Measurements from ENCODE around the gene CLDN34. TPM values are rescaled to one million over a fixed set of nuclear protein-coding genes. Genes with fewer than 3 reads are reported as not detected.

Gene CLDN34
- total RNA-seq, 1 experiment from 2014 or later: not detected

- Histone ChIP-seq H3K4me2 (ENCODE audit: low read depth, low read length, poor library complexity, severe bottlenecking) (peak overlapping the region; percentile 10), H3K27ac (ENCODE audit: low read length) (peak overlapping the region; percentile 43; the same call in 1 of the 2 replicates), H2AFZ (ENCODE audit: low read length) (no peak overlapping the region), H3K4me3 (ENCODE audit: low read length) (no peak overlapping the region; the same call in 1 of the 2 replicates), H3K27me3 (ENCODE audit: low read length) (no peaks in the 10 kb centered on the region), H3K9ac (ENCODE audit: low read length) (no peak overlapping the region), H3K9me3 (ENCODE audit: low read length) (no peaks in the 10 kb centered on the region), H4K20me1 (ENCODE audit: insufficient read depth, low read depth, low read length) (no peaks in the 10 kb centered on the region), H3K36me3 (ENCODE audit: insufficient read depth, low read length) (no peaks in the 10 kb centered on the region), H3K4me1 (ENCODE audit: low read length) (peaks cover 26% of the 10 kb centered on the region), H3K9me2 (replicated peaks; ENCODE audit: insufficient read depth, low read length) (no peaks in the 10 kb centered on the region), H3K79me2 (ENCODE audit: low read length) (no peaks in the 10 kb centered on the region)
- peak; percentile 84 for DNase-seq
These were observed 13.8 kb upstream of the CLDN34 start for GRCh38 chrX:9953396-9953795.

GRCh38 chrX:9955506-9955905 lies 11.7 kb upstream of the CLDN34 start:
- Histone ChIP-seq H3K4me2 (ENCODE audit: low read depth, low read length, poor library complexity, severe bottlenecking) (no peak overlapping the region), H3K4me3 (ENCODE audit: low read length) (no peak overlapping the region), H3K9me2 (replicated peaks; ENCODE audit: insufficient read depth, low read length) (no peaks in the 10 kb centered on the region), H2AFZ (ENCODE audit: low read length) (no peak overlapping the region), H3K36me3 (ENCODE audit: insufficient read depth, low read length) (no peaks in the 10 kb centered on the region), H4K20me1 (ENCODE audit: insufficient read depth, low read depth, low read length) (no peaks in the 10 kb centered on the region), H3K27ac (ENCODE audit: low read length) (no peak overlapping the region), H3K27me3 (ENCODE audit: low read length) (no peaks in the 10 kb centered on the region), H3K9me3 (ENCODE audit: low read length) (no peaks in the 10 kb centered on the region), H3K79me2 (ENCODE audit: low read length) (no peaks in the 10 kb centered on the region), H3K4me1 (ENCODE audit: low read length) (peaks cover 28% of the 10 kb centered on the region), H3K9ac (ENCODE audit: low read length) (no peak overlapping the region)
- no peak for DNase-seq

- no peak overlapping the region for H3K9ac ChIP-seq (ENCODE audit: low read length)
- no peak overlapping the region for H3K4me2 ChIP-seq (ENCODE audit: low read depth, low read length, poor library complexity, severe bottlenecking)
- H4K20me1 ChIP-seq (ENCODE audit: insufficient read depth, low read depth, low read length): no peaks in the 10 kb centered on the region
- H3K4me3 ChIP-seq (ENCODE audit: low read length): no peak overlapping the region
- DNase-seq: no peak
- H3K9me2 ChIP-seq (replicated peaks; ENCODE audit: insufficient read depth, low read length): no peaks in the 10 kb centered on the region
- no peaks in the 10 kb centered on the region for H3K27me3 ChIP-seq (ENCODE audit: low read length)
- H3K9me3 ChIP-seq (ENCODE audit: low read length): no peaks in the 10 kb centered on the region
- H3K36me3 ChIP-seq (ENCODE audit: insufficient read depth, low read length): no peaks in the 10 kb centered on the region
- no peaks in the 10 kb centered on the region for H3K79me2 ChIP-seq (ENCODE audit: low read length)
- no peak overlapping the region for H3K27ac ChIP-seq (ENCODE audit: low read length)
- no peak overlapping the region for H2AFZ ChIP-seq (ENCODE audit: low read length)
- H3K4me1 ChIP-seq (ENCODE audit: low read length): peaks cover 22% of the 10 kb centered on the region
These were observed 9.4 kb upstream of the CLDN34 start for GRCh38 chrX:9957743-9958142.

- Histone ChIP-seq H3K4me1 (ENCODE audit: low read length) (peaks cover 17% of the 10 kb centered on the region), H3K9me3 (ENCODE audit: low read length) (no peaks in the 10 kb centered on the region), H3K4me3 (ENCODE audit: low read length) (no peak overlapping the region), H3K9me2 (replicated peaks; ENCODE audit: insufficient read depth, low read length) (no peaks in the 10 kb centered on the region), H4K20me1 (ENCODE audit: insufficient read depth, low read depth, low read length) (no peaks in the 10 kb centered on the region), H3K27ac (ENCODE audit: low read length) (no peak overlapping the region), H3K36me3 (ENCODE audit: insufficient read depth, low read length) (no peaks in the 10 kb centered on the region), H3K9ac (ENCODE audit: low read length) (no peak overlapping the region), H3K79me2 (ENCODE audit: low read length) (no peaks in the 10 kb centered on the region), H3K4me2 (ENCODE audit: low read depth, low read length, poor library complexity, severe bottlenecking) (no peak overlapping the region), H2AFZ (ENCODE audit: low read length) (no peak overlapping the region), H3K27me3 (ENCODE audit: low read length) (no peaks in the 10 kb centered on the region)
- no peak for DNase-seq
These were observed 9.0 kb upstream of the CLDN34 start for GRCh38 chrX:9958183-9958582.

- Histone ChIP-seq H2AFZ (ENCODE audit: low read length) (no peak overlapping the region), H3K4me2 (ENCODE audit: low read depth, low read length, poor library complexity, severe bottlenecking) (no peak overlapping the region), H3K9me2 (replicated peaks; ENCODE audit: insufficient read depth, low read length) (no peaks in the 10 kb centered on the region), H3K4me1 (ENCODE audit: low read length) (peaks cover 8% of the 10 kb centered on the region), H3K4me3 (ENCODE audit: low read length) (no peak overlapping the region), H3K27ac (ENCODE audit: low read length) (no peak overlapping the region), H4K20me1 (ENCODE audit: insufficient read depth, low read depth, low read length) (no peaks in the 10 kb centered on the region), H3K27me3 (ENCODE audit: low read length) (no peaks in the 10 kb centered on the region), H3K36me3 (ENCODE audit: insufficient read depth, low read length) (no peaks in the 10 kb centered on the region), H3K9ac (ENCODE audit: low read length) (no peak overlapping the region), H3K79me2 (ENCODE audit: low read length) (no peaks in the 10 kb centered on the region), H3K9me3 (ENCODE audit: low read length) (no peaks in the 10 kb centered on the region)
- DNase-seq: no peak
These were observed 5.4 kb upstream of the CLDN34 start for GRCh38 chrX:9961750-9962149.

GRCh38 chrX:9977635-9978034 lies 10.5 kb downstream of the CLDN34 start:
- no peaks in the 10 kb centered on the region for H4K20me1 ChIP-seq (ENCODE audit: insufficient read depth, low read depth, low read length)
- no peak overlapping the region for H3K4me3 ChIP-seq (ENCODE audit: low read length)
- H3K27ac ChIP-seq (ENCODE audit: low read length): no peak overlapping the region
- no peak for DNase-seq
- H3K4me2 ChIP-seq (ENCODE audit: low read depth, low read length, poor library complexity, severe bottlenecking): no peak overlapping the region
- H2AFZ ChIP-seq (ENCODE audit: low read length): no peak overlapping the region
- no peaks in the 10 kb centered on the region for H3K9me3 ChIP-seq (ENCODE audit: low read length)
- H3K9me2 ChIP-seq (replicated peaks; ENCODE audit: insufficient read depth, low read length): no peaks in the 10 kb centered on the region
- H3K27me3 ChIP-seq (ENCODE audit: low read length): no peaks in the 10 kb centered on the region
- H3K79me2 ChIP-seq (ENCODE audit: low read length): no peaks in the 10 kb centered on the region
- H3K9ac ChIP-seq (ENCODE audit: low read length): no peak overlapping the region
- no peaks in the 10 kb centered on the region for H3K4me1 ChIP-seq (ENCODE audit: low read length)
- H3K36me3 ChIP-seq (ENCODE audit: insufficient read depth, low read length): no peaks in the 10 kb centered on the region

- H3K4me2 ChIP-seq (ENCODE audit: low read depth, low read length, poor library complexity, severe bottlenecking): no peak overlapping the region
- H3K4me3 ChIP-seq (ENCODE audit: low read length): no peak overlapping the region
- no peaks in the 10 kb centered on the region for H3K9me2 ChIP-seq (replicated peaks; ENCODE audit: insufficient read depth, low read length)
- H3K36me3 ChIP-seq (ENCODE audit: insufficient read depth, low read length): no peaks in the 10 kb centered on the region
- H3K79me2 ChIP-seq (ENCODE audit: low read length): no peaks in the 10 kb centered on the region
- H4K20me1 ChIP-seq (ENCODE audit: insufficient read depth, low read depth, low read length): no peaks in the 10 kb centered on the region
- H2AFZ ChIP-seq (ENCODE audit: low read length): no peak overlapping the region
- no peaks in the 10 kb centered on the region for H3K4me1 ChIP-seq (ENCODE audit: low read length)
- no peak for DNase-seq
- H3K9ac ChIP-seq (ENCODE audit: low read length): no peak overlapping the region
- no peaks in the 10 kb centered on the region for H3K27me3 ChIP-seq (ENCODE audit: low read length)
- no peak overlapping the region for H3K27ac ChIP-seq (ENCODE audit: low read length)
- H3K9me3 ChIP-seq (ENCODE audit: low read length): no peaks in the 10 kb centered on the region
These were observed 13.2 kb downstream of the CLDN34 start for GRCh38 chrX:9980401-9980800.

- DNase-seq: no peak
- Histone ChIP-seq H3K9me2 (replicated peaks; ENCODE audit: insufficient read depth, low read length) (no peaks in the 10 kb centered on the region), H3K4me1 (ENCODE audit: low read length) (no peaks in the 10 kb centered on the region), H3K4me2 (ENCODE audit: low read depth, low read length, poor library complexity, severe bottlenecking) (no peak overlapping the region), H2AFZ (ENCODE audit: low read length) (no peak overlapping the region), H4K20me1 (ENCODE audit: insufficient read depth, low read depth, low read length) (no peaks in the 10 kb centered on the region), H3K27me3 (ENCODE audit: low read length) (no peaks in the 10 kb centered on the region), H3K79me2 (ENCODE audit: low read length) (no peaks in the 10 kb centered on the region), H3K36me3 (ENCODE audit: insufficient read depth, low read length) (no peaks in the 10 kb centered on the region), H3K9ac (ENCODE audit: low read length) (no peak overlapping the region), H3K9me3 (ENCODE audit: low read length) (no peaks in the 10 kb centered on the region), H3K27ac (ENCODE audit: low read length) (no peak overlapping the region), H3K4me3 (ENCODE audit: low read length) (no peak overlapping the region)
These were observed 13.8 kb downstream of the CLDN34 start for GRCh38 chrX:9980927-9981326.

GRCh38 chrX:9983441-9983840 lies 16.3 kb downstream of the CLDN34 start:
- Histone ChIP-seq H3K9me2 (replicated peaks; ENCODE audit: insufficient read depth, low read length) (no peaks in the 10 kb centered on the region), H3K27ac (ENCODE audit: low read length) (no peak overlapping the region), H4K20me1 (ENCODE audit: insufficient read depth, low read depth, low read length) (no peaks in the 10 kb centered on the region), H3K9ac (ENCODE audit: low read length) (no peak overlapping the region), H3K4me3 (ENCODE audit: low read length) (no peak overlapping the region), H3K79me2 (ENCODE audit: low read length) (no peaks in the 10 kb centered on the region), H3K27me3 (ENCODE audit: low read length) (no peaks in the 10 kb centered on the region), H2AFZ (ENCODE audit: low read length) (no peak overlapping the region), H3K4me1 (ENCODE audit: low read length) (no peaks in the 10 kb centered on the region), H3K9me3 (ENCODE audit: low read length) (no peaks in the 10 kb centered on the region), H3K36me3 (ENCODE audit: insufficient read depth, low read length) (no peaks in the 10 kb centered on the region), H3K4me2 (ENCODE audit: low read depth, low read length, poor library complexity, severe bottlenecking) (no peak overlapping the region)
- DNase-seq: no peak
